Muscle layer of duodenum (tissue), 2 donors: ENCODE data around the gene RCE1.
A peak's percentile ranks its signal among the peaks of the same experiment; 100 is the strongest.

Experiments used
- H3K27ac ChIP-seq: one replicate; pipeline ENCODE4 v1.7.0; 2013; ENCODE audit warnings: mild to moderate bottlenecking, low read length
- H3K27me3 ChIP-seq: one replicate; pipeline ENCODE4 v1.7.0; 2013; ENCODE audit warnings: low read depth, mild to moderate bottlenecking, control low read depth, low read length
- H3K36me3 ChIP-seq, 2 donors: one replicate each; pipeline ENCODE4 v1.7.0; 2013; ENCODE audit warnings: low read length in 2 of 2, control low read depth in 1 of 2, mild to moderate bottlenecking in 1 of 2; ENCODE audit not compliant: insufficient read depth in 2 of 2, control insufficient read depth in 1 of 2
- H3K4me1 ChIP-seq, 2 donors: one replicate each; pipeline ENCODE4 v1.7.0; 2013; ENCODE audit warnings: low read length in 2 of 2, mild to moderate bottlenecking in 2 of 2, control low read depth in 1 of 2, moderate library complexity in 1 of 2; ENCODE audit not compliant: insufficient read depth in 2 of 2, control insufficient read depth in 1 of 2
- H3K4me3 ChIP-seq, 2 donors: one replicate each; pipeline ENCODE4 v1.7.0; 2013; ENCODE audit warnings: low read length in 2 of 2, low read depth in 1 of 2, mild to moderate bottlenecking in 1 of 2
- H3K9me3 ChIP-seq, 2 donors: one replicate each; pipeline ENCODE4 v1.7.0; 2013; ENCODE audit warnings: low read length in 2 of 2, control low read depth in 1 of 2, mild to moderate bottlenecking in 1 of 2; ENCODE audit not compliant: control insufficient read depth in 1 of 2
- donor health status: healthy.

The RCE1 gene

DNA sequence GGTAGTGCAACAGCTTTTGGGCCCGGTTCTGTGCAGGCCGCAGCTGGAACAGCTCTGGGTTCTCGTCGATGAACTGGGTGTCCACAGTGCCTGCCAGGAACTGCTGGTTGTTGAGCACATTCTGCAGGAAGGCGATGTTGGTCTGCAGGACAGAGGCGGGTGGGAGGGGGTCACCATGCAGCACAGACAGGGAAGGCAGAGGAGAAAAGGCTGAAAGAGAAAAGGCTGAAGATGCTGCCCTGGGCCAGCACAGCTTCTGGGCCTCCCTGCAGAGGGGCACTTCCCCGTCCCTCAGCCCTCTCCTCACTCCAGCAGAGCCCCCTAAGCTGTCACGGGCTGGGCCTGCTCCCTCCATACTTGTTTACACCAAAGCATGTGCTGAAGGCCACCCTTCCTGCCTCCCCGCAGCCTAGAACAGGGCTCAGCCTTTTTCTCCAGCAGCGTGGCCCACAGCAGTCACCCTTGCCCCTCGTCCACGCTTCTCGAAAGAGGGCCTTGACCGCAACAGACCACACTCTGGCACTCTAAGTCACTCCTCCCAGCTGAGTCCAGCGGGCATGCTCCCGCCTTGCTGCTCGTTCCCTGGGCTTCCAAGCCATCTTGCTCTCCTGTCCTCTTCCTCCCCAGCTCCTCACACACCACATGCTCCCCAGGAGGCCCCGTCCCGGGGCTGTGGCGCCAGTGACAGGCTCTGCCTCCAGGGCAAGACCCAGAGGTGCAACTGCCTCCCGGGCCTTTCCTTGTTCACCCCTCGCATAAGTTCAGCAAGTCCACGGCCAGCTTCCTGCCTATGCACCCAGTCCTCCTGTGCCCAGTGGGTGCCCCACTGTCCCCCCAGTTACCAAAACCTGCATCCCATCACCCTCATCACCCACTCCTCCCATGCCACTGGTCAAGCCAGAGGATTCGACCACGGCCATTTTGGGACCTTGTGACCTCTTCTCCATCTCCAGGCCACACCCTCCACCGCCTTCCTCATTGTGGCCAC, 10.3 kb downstream of the RCE1 start:
- no peak overlapping the region for H3K27ac ChIP-seq
- H3K4me1 ChIP-seq: peaks cover 6% of the 10 kb centered on the region in 2 donors
- no peaks in the 10 kb centered on the region for H3K9me3 ChIP-seq
- peaks cover 0 to 3% of the 10 kb centered on the region in 2 donors for H3K36me3 ChIP-seq
- H3K27me3 ChIP-seq: no peaks in the 10 kb centered on the region
- H3K4me3 ChIP-seq: no peak overlapping the region

DNA sequence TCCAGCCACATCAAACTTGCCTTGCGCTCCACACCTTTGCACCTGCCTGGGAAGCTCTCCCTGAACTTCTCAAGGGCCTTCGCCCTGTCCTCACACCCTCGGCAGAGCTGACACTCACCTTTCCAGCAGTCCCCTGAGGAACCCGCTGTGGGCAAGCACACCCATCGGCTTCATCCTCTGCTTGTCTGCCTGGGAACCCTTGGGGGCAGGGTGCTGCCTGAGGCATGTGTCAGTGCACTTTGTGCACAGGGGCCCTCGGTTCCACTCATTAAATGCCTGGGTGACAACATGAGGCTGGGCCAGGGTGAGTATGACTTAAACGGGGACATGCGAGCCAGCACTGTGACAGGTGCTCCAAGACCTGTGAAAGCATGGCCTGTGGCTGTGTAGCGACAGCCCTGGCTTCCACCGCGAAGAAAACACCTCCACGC, 11.0 kb downstream of the RCE1 start:
- no peak overlapping the region for H3K4me3 ChIP-seq
- no peak overlapping the region for H3K27ac ChIP-seq
- H3K36me3 ChIP-seq: peaks cover 0 to 3% of the 10 kb centered on the region in 2 donors
- peaks cover 6% of the 10 kb centered on the region in 2 donors for H3K4me1 ChIP-seq
- no peaks in the 10 kb centered on the region for H3K9me3 ChIP-seq
- no peaks in the 10 kb centered on the region for H3K27me3 ChIP-seq

DNA sequence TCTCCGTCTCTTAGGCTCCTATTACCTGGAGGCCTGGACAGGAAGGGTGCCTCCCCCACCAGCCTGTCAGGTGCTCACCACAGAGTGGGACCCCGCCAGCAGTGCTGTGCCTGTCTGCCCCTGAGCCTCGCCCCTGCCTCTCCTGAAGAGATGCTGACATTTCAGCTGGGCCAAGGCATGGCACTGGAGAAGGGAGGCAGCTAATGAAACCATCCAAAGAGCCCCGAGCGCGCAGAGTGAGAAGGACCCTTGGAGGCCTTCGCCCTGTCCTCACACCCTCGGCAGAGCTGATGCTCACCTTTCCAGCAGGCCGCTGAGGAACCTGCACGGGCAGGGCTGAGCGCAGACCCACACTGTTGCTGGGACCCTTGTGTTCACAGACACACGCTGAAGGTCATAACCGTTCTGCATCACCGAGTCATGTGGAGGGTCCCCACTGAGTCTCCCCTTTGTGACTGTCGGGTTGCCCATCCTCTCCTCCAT, 11.5 kb downstream of the RCE1 start:
- Histone ChIP-seq H3K27ac (no peak overlapping the region), H3K36me3 (peaks cover 0 to 3% of the 10 kb centered on the region in 2 donors), H3K4me3 (no peak overlapping the region), H3K27me3 (no peaks in the 10 kb centered on the region), H3K4me1 (peaks cover 6% of the 10 kb centered on the region in 2 donors), H3K9me3 (no peaks in the 10 kb centered on the region)

DNA sequence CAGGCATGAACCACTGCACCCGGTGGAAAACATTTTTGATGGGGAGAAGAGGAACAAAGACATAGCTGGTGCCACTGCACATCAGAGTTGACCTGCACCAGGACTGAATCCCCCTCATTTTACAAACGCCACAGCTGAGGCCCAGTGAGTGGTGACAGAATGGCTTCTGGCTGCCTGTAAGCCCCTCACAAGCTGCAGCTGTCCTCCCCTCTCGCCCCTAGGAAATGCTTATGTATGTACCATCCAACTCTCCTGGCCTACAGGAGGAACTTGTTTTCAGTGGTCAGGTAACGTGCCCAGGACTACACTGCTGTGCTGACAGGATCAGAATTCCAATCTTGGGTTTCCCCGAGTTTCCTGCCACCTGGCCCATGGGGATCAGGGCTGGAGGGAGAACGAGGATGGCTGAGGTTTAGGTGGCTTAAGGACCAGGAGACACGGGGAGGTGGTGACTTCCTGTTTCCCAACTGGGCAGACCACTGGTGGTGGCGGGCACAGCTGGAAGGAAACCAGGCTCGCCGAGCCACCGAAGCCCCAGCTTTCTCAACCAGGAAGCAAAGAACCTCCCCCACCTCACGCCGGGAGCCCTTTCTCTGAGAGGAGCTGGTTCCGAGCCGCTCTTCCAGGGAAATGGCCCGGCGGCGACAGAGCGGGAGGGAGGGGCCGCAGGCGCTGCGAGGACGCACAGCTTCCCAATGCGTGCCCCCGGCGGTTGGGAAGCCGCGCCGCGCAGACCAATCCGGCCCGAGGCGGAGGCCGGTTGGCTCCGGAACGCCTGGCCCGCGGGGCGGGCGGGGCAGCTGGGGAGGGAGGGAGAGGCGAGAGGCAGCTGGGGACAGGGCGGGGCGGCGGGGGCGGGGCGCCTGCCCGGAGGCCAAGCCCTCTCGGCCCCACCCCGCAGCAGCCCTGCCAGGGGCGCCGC, 12.6 kb downstream of the RCE1 start:
- Histone ChIP-seq H3K27me3 (no peaks in the 10 kb centered on the region), H3K36me3 (peaks cover 0 to 3% of the 10 kb centered on the region in 2 donors), H3K4me3 (peak overlapping the region; percentile 74 to 87), H3K9me3 (no peaks in the 10 kb centered on the region), H3K27ac (peak overlapping the region; percentile 86), H3K4me1 (peaks cover 6% of the 10 kb centered on the region in 2 donors)

DNA sequence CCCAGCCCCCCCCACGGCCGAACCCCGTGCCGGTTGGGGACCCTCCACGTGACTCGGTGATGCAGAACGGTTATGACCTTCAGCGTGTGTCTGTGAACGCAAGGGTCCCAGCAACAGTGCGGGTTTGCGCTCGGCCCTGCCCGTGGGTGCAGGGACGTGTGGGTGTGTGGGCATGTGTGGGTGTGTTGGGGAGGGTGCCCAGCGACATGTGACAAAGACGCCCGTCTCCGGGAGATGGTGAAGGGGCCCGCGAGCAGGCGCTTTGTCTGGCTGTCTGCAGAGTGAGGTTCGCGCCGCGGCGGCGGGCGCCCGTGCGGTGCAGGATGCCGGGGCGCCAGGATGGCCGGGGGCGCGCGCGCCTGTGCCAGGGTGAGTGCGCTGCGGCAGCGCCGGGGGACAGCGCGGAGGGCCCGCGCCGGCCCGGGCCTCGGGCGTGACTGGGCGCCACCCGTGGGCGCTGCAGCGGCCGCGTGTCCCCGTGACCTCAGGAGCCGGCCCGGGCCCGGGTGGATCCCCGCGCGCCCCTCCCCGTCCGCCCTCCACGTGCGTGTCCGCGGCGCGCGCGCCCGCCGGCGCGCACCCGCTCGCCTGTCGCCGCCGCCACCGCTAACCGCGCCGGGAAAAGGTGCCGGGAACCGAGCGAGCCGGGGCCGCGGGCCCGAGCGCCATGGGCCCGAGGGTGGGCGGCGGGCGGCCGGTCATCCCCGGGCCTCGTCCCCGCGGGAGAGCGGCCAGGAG, 13.4 kb downstream of the RCE1 start, which contains the start of gene LRFN4:
TSS of gene LRFN4 (plus strand) at position 569 of the 738 bp plus-strand sequence. CDS start 681 bp downstream, outside the sequence.
- Histone ChIP-seq H3K27ac (peak within 1 kb of the TSS; percentile 86), H3K4me1 (peaks cover 6% of the 10 kb centered on the region in 2 donors), H3K9me3 (no peaks in the 10 kb centered on the region), H3K4me3 (peak within 1 kb of the TSS; percentile 74 to 87), H3K27me3 (no peaks in the 10 kb centered on the region), H3K36me3 (peaks cover 0 to 3% of the 10 kb centered on the region in 2 donors)

DNA sequence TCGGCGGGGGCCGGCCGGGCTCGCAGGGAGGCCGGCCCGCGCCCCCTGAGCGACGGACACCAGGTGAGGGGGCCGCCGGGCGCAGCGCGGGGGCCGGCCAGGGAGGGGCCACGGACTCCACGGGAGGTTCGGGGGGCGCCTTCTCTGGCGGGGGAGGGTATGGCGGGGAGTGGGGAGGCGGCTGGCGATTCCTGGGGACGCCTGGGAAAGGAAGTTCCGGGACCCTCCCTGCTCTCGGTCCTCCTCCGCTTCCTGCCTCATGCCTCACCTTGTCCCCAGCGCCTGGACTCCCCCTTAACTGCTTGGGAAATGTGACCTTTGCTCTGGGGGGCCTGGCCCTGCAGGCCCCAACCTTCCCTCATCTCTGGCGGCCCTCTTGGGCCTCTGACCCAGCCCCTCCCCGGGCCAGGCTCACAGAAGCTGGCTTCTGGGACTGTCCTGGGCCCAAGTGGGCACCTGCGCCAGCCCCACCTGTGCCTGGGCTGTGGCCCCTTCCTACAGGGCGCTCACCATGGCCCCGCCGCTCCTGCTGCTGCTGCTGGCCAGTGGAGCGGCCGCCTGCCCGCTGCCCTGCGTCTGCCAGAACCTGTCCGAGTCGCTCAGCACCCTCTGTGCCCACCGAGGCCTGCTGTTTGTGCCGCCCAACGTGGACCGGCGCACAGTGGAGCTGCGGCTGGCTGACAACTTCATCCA, 14.1 kb downstream of the RCE1 start:
- Histone ChIP-seq H3K27ac (no peak overlapping the region), H3K4me1 (peaks cover 6% of the 10 kb centered on the region in 2 donors), H3K27me3 (no peaks in the 10 kb centered on the region), H3K9me3 (no peaks in the 10 kb centered on the region), H3K4me3 (peak overlapping the region in 1 of 2 donors; percentile 38), H3K36me3 (no peaks in the 10 kb centered on the region)

DNA sequence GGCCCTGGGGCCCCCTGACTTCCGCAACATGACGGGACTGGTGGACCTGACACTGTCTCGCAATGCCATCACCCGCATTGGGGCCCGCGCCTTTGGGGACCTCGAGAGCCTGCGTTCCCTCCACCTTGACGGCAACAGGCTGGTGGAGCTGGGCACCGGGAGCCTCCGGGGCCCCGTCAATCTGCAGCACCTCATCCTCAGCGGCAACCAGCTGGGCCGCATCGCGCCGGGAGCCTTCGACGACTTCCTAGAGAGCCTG, 14.6 kb downstream of the RCE1 start:
- H3K27ac ChIP-seq: no peak overlapping the region
- H3K4me1 ChIP-seq: peaks cover 6% of the 10 kb centered on the region in 2 donors
- H3K36me3 ChIP-seq: no peaks in the 10 kb centered on the region
- H3K4me3 ChIP-seq: no peak overlapping the region
- H3K27me3 ChIP-seq: no peaks in the 10 kb centered on the region
- no peaks in the 10 kb centered on the region for H3K9me3 ChIP-seq

DNA sequence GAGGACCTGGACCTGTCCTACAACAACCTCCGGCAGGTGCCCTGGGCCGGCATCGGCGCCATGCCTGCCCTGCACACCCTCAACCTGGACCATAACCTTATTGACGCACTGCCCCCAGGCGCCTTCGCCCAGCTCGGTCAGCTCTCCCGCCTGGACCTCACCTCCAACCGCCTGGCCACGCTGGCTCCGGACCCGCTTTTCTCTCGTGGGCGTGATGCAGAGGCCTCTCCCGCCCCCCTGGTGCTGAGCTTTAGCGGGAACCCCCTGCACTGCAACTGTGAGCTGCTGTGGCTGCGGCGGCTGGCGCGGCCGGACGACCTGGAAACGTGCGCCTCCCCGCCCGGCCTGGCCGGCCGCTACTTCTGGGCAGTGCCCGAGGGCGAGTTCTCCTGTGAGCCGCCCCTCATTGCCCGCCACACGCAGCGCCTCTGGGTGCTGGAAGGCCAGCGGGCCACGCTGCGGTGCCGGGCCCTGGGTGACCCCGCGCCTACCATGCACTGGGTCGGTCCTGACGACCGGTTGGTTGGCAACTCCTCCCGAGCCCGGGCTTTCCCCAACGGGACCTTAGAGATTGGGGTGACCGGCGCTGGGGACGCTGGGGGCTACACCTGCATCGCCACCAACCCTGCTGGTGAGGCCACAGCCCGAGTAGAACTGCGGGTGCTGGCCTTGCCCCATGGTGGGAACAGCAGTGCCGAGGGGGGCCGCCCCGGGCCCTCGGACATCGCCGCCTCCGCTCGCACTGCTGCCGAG, 15.1 kb downstream of the RCE1 start:
- H3K36me3 ChIP-seq: no peaks in the 10 kb centered on the region
- peaks cover 6% of the 10 kb centered on the region in 2 donors for H3K4me1 ChIP-seq
- no peak overlapping the region for H3K4me3 ChIP-seq
- H3K9me3 ChIP-seq: no peaks in the 10 kb centered on the region
- no peaks in the 10 kb centered on the region for H3K27me3 ChIP-seq
- no peak overlapping the region for H3K27ac ChIP-seq

DNA sequence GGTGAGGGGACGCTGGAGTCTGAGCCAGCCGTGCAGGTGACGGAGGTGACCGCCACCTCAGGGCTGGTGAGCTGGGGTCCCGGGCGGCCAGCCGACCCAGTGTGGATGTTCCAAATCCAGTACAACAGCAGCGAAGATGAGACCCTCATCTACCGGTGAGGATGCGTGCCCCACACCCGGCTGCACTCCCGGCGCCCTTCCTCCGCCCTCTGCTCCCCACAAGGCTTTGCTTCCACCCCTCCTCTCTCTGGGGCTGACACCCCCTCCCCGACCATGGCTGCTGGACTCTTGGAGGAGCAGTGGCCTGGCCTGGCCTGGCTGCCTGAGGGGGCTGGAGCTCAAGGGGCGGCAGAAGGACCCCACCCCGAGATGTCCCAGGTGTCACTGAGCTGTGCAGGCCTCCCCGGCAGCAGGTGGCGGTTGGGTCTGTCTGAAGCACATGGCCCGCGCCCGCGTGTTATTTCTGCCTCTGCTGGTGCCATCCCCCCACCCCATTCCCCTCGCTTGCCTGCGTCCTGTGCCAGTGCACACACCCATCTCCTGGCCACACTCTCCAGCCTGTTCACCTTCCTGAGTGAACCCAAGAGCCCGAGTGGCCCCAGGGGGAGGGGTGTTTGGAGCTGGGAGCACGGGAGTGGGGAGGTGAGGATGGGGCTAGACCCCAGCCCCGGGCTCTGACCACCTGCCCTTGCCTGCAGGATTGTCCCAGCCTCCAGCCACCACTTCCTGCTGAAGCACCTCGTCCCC, 15.9 kb downstream of the RCE1 start:
- Histone ChIP-seq H3K4me1 (peaks cover 6% of the 10 kb centered on the region in 2 donors), H3K4me3 (no peak overlapping the region), H3K9me3 (no peaks in the 10 kb centered on the region), H3K27me3 (no peaks in the 10 kb centered on the region), H3K36me3 (no peaks in the 10 kb centered on the region), H3K27ac (no peak overlapping the region)
